Measurements from ENCODE around the gene BBS2.

DNA sequence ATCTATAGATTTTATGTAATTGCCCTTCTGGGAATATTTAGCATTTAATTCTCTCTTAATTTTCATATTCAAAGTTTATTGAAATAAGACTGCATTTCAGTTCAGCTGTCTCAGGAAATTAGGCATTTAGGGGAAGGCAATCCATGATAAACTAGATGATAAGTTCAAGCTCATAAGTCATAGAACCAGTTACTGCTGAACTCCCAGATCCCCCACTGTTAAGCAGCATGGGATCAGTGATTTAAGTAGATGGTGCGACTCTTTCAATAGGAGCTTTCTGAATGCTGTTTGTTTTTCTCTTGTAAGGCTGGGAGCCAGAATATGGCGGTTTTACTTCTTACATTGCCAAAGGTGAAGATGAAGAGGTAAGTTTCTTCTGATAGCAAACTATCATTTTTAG lies 44.6 kb downstream of the BBS2 start:
- no peak for TF ChIP-seq POLR2A (IDR thresholded peaks at IDR 0.05)
- TF ChIP-seq, protein P1, sequence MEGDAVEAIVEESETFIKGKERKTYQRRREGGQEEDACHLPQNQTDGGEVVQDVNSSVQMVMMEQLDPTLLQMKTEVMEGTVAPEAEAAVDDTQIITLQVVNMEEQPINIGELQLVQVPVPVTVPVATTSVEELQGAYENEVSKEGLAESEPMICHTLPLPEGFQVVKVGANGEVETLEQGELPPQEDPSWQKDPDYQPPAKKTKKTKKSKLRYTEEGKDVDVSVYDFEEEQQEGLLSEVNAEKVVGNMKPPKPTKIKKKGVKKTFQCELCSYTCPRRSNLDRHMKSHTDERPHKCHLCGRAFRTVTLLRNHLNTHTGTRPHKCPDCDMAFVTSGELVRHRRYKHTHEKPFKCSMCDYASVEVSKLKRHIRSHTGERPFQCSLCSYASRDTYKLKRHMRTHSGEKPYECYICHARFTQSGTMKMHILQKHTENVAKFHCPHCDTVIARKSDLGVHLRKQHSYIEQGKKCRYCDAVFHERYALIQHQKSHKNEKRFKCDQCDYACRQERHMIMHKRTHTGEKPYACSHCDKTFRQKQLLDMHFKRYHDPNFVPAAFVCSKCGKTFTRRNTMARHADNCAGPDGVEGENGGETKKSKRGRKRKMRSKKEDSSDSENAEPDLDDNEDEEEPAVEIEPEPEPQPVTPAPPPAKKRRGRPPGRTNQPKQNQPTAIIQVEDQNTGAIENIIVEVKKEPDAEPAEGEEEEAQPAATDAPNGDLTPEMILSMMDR (IDR thresholded peaks at IDR 0.05), result no peak

Measured in uterus (tissue), 2 donors.